GM23338 (cell line): ENCODE data around the gene HBD.

Experiments used
- CREB1 ChIP-seq: fragments of 250-450 bp; sonication (Bioruptor Pico); IDR thresholded peaks from 2 replicates; pipeline ENCODE4 v1.5.0; 2020; ENCODE audit warnings: low read depth, mild to moderate bottlenecking, moderate library complexity
- EZH2 ChIP-seq: fragments of 200-600 bp; sonication (generic); IDR thresholded peaks from one replicate; pipeline ENCODE4 v1.8.0; 2017; ENCODE audit warnings: antibody characterized with exemption, mild to moderate bottlenecking, low read depth; ENCODE audit not compliant: unreplicated experiment
- JUNB ChIP-seq: IDR thresholded peaks from one replicate; pipeline ENCODE4 v1.6.1; 2016; ENCODE audit warnings: antibody characterized with exemption; ENCODE audit not compliant: unreplicated experiment
- TF ChIP-seq, protein P1 (sequence below), 2 experiments: fragments of 200-600 bp in 1 of 2; sonication (generic) in 1 of 2; conservative IDR thresholded peaks; 2 replicates each; pipeline versions ENCODE4 v1.5.1 to v1.6.1; 2016 to 2017; ENCODE audit warnings: antibody characterized with exemption in 2 of 2, low read depth in 2 of 2, mild to moderate bottlenecking in 2 of 2, moderate library complexity in 1 of 2
- TF ChIP-seq, protein P2 (sequence below): IDR thresholded peaks from 2 replicates; pipeline ENCODE4 v1.6.1; 2016; ENCODE audit warnings: antibody characterized with exemption

DNA sequence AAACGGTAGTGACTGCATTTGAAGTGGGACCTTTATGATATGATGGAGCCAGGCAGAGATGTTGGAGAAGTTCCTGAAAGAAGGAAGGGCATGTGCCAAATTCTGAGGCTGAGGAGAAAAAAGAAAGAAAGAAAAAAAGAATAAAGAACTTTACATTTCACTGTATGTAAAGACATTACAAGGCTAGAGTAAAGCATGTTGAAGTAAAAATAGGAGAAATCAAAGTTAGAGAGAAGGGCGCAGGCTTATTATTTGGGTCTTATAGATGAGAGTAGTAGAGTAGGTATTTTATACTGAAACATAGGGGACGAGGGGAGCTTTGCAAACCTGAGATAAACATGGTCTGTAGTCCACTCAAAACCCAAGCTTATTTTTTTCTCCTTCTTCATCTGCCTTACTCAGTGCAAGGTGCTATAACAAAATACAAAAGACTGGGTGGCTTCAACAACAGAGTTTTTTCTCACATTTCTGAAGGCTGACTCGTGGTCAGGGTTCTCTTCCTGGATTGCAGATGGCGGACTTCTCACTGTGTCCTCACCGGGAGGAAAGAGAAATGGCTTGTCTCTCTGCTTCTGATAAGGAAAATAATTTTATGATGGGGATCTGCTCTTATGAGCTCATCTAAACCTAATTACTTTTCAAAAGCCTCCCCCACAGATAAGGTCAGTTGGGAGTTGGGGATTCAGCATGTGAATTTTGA, 12.6 kb upstream of the HBD start:
- TF ChIP-seq, protein P1, sequence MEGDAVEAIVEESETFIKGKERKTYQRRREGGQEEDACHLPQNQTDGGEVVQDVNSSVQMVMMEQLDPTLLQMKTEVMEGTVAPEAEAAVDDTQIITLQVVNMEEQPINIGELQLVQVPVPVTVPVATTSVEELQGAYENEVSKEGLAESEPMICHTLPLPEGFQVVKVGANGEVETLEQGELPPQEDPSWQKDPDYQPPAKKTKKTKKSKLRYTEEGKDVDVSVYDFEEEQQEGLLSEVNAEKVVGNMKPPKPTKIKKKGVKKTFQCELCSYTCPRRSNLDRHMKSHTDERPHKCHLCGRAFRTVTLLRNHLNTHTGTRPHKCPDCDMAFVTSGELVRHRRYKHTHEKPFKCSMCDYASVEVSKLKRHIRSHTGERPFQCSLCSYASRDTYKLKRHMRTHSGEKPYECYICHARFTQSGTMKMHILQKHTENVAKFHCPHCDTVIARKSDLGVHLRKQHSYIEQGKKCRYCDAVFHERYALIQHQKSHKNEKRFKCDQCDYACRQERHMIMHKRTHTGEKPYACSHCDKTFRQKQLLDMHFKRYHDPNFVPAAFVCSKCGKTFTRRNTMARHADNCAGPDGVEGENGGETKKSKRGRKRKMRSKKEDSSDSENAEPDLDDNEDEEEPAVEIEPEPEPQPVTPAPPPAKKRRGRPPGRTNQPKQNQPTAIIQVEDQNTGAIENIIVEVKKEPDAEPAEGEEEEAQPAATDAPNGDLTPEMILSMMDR (conservative IDR thresholded peaks at IDR 0.05; ENCODE audit: low read depth in 2 of 2), result no peak
- no peak for TF ChIP-seq EZH2
- no peak for TF ChIP-seq CREB1 (CRISPR knock-in tag)
- TF ChIP-seq JUNB, result no peak
- TF ChIP-seq, protein P2, sequence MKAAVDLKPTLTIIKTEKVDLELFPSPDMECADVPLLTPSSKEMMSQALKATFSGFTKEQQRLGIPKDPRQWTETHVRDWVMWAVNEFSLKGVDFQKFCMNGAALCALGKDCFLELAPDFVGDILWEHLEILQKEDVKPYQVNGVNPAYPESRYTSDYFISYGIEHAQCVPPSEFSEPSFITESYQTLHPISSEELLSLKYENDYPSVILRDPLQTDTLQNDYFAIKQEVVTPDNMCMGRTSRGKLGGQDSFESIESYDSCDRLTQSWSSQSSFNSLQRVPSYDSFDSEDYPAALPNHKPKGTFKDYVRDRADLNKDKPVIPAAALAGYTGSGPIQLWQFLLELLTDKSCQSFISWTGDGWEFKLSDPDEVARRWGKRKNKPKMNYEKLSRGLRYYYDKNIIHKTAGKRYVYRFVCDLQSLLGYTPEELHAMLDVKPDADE, result no peak
